Activated naive CD4-positive, alpha-beta T cell treated with anti-CD3 and anti-CD28 coated beads, Interleukin-2, amount 10 ng/mL, durations not matched to agents 7 days and 5 days (primary cell): Measurements from ENCODE around the gene PGAM2.

ENCODE experiments used
- CTCF ChIA-PET: fragments of 350-600 bp; sonication (Branson Sonifier 250); formaldehyde crosslinking; loops from one replicate; lab custom pipeline; 2021; ENCODE audit warnings: antibody characterized with exemption; lab: Charles Lee
- DNase-seq: peaks from one replicate; pipeline ENCODE4 v3.0.0-alpha.2; 2020
- H3K27ac Mint-ChIP-seq: one replicate; pipeline ENCODE4 v1.8.0; 2021; ENCODE audit warnings: mild to moderate bottlenecking, moderate library complexity, mixed read lengths
- H3K27me3 Mint-ChIP-seq: one replicate; pipeline ENCODE4 v1.8.0; 2021; ENCODE audit warnings: mild to moderate bottlenecking, mixed read lengths
- H3K36me3 Mint-ChIP-seq: one replicate; pipeline ENCODE4 v1.8.0; 2021; ENCODE audit warnings: mixed read lengths
- H3K4me1 Mint-ChIP-seq: one replicate; pipeline ENCODE4 v1.8.0; 2021; ENCODE audit warnings: mixed read lengths
- H3K4me3 Mint-ChIP-seq: one replicate; pipeline ENCODE4 v1.8.0; 2021; ENCODE audit warnings: mild to moderate bottlenecking, moderate library complexity, mixed read lengths
- H3K9me3 Mint-ChIP-seq: one replicate; pipeline ENCODE4 v1.8.0; 2021; ENCODE audit warnings: mixed read lengths

The PGAM2 gene

DNA sequence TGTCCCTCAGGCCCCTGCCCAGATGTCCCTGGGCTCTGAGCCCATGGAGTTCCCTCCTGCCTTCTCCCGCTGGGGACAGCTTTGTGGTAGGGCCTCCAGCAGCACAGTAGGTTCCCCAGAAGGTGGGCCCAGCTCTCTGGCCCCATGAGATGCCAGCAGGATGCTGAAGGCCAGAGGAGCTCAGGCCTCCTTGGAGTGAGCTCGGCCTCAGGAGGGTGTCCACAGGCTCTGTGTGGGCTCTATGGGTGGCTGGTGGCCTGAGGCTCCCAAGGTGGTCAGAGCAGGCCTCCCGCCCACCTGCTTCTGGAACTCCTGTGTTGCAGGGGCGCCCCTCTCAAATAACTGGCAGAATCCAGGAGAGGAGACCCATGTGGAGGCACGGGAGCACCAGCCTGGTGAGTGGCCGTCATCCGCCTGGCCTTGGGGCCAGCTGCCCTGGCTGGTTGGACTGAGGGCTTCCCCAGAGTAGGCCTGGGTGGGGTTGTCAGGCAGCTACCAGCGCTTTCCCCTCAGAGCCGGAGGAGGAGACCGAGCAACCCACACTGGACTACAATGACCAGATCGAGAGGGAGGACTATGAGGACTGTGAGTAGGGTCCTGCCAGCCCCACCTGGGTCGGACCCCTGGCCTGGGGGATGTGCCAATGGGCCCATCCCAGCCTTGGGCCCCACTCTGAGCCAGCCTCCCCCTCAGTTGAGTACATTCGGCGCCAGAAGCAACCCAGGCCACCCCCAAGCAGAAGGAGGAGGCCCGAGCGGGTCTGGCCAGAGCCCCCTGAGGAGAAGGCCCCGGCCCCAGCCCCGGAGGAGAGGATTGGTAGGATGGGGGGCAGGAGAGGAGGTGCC, 42.0 kb upstream of the PGAM2 start:
- CTCF ChIA-PET, result no interaction called here
- Mint-ChIP-seq H3K36me3 (no peaks in the 10 kb centered on the region), H3K27me3 (peaks cover 42% of the 10 kb centered on the region), H3K4me3 (no peak overlapping the region), H3K9me3 (no peaks in the 10 kb centered on the region), H3K4me1 (peaks cover 3% of the 10 kb centered on the region), H3K27ac (no peak overlapping the region)
- DNase-seq, result no peak

- Mint-ChIP-seq H3K27me3 (peaks cover 50% of the 10 kb centered on the region), H3K4me3 (no peak overlapping the region), H3K27ac (no peak overlapping the region), H3K9me3 (no peaks in the 10 kb centered on the region), H3K4me1 (peaks cover 3% of the 10 kb centered on the region), H3K36me3 (no peaks in the 10 kb centered on the region)
- DNase-seq, result no peak
- CTCF ChIA-PET, result interaction anchor here (1.2 kb wide), 1 partner anchor 108 kb away, joined by 3 read pairs; no protein-coding TSS in a partner anchor
Measured at GRCh38 chr7:44106311-44107065, 41.1 kb upstream of the PGAM2 start.

- Mint-ChIP-seq H3K27me3 (peaks cover 57% of the 10 kb centered on the region), H3K9me3 (no peaks in the 10 kb centered on the region), H3K36me3 (no peaks in the 10 kb centered on the region), H3K4me1 (peaks cover 3% of the 10 kb centered on the region), H3K4me3 (peak overlapping the region; percentile 12), H3K27ac (no peak overlapping the region)
- no peak for DNase-seq
- CTCF ChIA-PET, result interaction anchor here (1.2 kb wide), 1 partner anchor 109 kb away, joined by 3 read pairs; no protein-coding TSS in a partner anchor
Measured at GRCh38 chr7:44105832-44106231, 40.5 kb upstream of the PGAM2 start.

- Mint-ChIP-seq H3K27ac (no peak overlapping the region), H3K4me3 (peak overlapping the region; percentile 40), H3K9me3 (no peaks in the 10 kb centered on the region), H3K4me1 (peaks cover 3% of the 10 kb centered on the region), H3K36me3 (no peaks in the 10 kb centered on the region), H3K27me3 (peaks cover 61% of the 10 kb centered on the region)
- DNase-seq, result no peak
- CTCF ChIA-PET, result interaction anchor here (0.6 to 1.2 kb wide), 3 partner anchors 24 to 110 kb away, joined by 3 read pairs; no protein-coding TSS in a partner anchor
Measured at GRCh38 chr7:44104860-44105771, 39.7 kb upstream of the PGAM2 start.

DNA sequence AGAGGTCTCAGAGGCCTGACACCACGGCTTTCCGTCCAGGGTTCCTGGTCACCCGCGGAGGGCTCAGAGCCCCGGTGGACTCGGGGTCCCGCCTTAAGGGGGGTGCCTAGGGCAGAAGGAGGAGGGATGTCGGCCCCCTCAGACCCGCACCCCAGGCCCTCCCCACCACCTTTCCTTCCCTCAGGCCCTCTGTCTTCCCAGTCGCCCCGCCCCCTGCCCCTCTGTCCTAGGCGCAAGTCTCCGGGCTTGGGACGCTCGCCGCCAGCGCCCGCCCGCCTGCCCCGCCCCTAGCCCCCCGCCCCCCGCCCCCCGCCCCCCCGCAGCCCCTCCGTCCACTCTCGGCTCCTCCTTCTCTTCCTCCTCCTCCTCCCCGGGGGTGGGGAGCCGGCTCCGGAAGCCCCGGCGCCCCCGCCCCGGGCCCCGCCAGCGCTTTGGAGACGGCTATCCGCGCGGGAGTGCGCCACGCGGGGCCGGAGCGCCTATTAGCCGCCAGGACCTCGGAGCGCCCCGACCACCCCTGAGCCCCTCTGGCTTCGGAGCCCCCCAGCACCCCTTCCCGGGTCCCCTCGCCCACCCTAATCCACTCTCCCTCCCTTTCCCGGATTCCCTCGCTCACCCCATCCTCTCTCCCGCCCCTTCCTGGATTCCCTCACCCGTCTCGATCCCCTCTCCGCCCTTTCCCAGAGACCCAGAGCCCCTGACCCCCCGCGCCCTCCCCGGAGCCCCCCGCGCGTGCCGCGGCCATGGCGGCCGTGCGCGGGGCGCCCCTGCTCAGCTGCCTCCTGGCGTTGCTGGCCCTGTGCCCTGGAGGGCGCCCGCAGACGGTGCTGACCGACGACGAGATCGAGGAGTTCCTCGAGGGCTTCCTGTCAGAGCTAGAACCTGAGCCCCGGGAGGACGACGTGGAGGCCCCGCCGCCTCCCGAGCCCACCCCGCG, 38.8 kb upstream of the PGAM2 start, which contains the start of gene AEBP1:
Gene AEBP1 (plus strand): TSS at position 423 of the 937 bp plus-strand sequence. CDS start 321 bp downstream, at position 744.
- DNase-seq, result peak; percentile 53
- CTCF ChIA-PET, result interaction anchor here (0.6 to 0.9 kb wide), 2 partner anchors 23 to 27 kb away, joined by 3 read pairs; no protein-coding TSS in a partner anchor
- H3K27ac Mint-ChIP-seq, result no peak within 1 kb of the TSS

GRCh38 chr7:44103566-44103922, 38.2 kb upstream of the PGAM2 start:
- peaks cover 3% of the 10 kb centered on the region for H3K4me1 Mint-ChIP-seq
- peaks cover 61% of the 10 kb centered on the region for H3K27me3 Mint-ChIP-seq
- H3K36me3 Mint-ChIP-seq, result no peaks in the 10 kb centered on the region
- no peak overlapping the region for H3K27ac Mint-ChIP-seq
- DNase-seq, result no peak
- H3K9me3 Mint-ChIP-seq, result no peaks in the 10 kb centered on the region
- H3K4me3 Mint-ChIP-seq, result peak overlapping the region; percentile 47
- CTCF ChIA-PET, result no interaction called here

More for the DNA sequence above, 38.8 kb upstream of the PGAM2 start, which contains the start of gene AEBP1:
- peaks cover 61% of the 10 kb centered on the region for H3K27me3 Mint-ChIP-seq
- peak within 1 kb of the TSS; percentile 47 for H3K4me3 Mint-ChIP-seq
- no peaks in the 10 kb centered on the region for H3K9me3 Mint-ChIP-seq
- peaks cover 3% of the 10 kb centered on the region for H3K4me1 Mint-ChIP-seq
- H3K36me3 Mint-ChIP-seq, result no peaks in the 10 kb centered on the region

DNA sequence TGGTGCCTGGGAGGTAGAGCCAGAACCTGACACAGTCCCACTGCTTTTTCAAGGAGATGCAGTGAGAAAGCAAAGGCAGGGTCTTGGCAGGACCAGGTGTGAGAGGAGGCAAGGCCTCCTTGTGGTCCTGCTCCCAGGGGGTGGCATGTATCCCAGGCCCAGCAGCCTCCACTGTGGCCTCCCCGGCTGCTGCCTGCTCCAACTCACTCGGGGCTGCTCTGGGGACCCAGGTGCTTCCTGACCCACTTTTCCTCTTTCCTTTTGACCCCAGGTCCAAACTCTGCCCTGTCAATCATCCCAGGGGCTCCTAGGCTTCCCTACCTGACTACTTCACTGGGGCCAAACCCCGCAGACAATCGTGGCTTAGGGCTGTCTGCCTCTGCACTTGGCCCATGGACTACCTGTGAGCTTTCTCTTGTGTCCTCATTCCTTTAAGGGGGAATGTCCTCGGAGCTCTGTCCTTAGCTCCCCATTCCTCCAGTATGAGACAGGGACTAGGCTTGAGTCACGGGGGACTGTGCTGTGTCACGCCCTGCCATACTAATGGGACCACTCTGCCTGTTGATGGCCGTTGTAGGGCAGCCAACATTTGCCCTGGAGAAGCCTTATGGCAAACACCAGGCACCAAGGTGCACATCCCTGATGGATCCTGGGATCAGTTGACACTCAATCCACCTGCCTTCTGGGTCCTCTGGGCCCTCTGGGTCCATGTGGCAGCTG, 37.6 kb upstream of the PGAM2 start:
- peaks cover 61% of the 10 kb centered on the region for H3K27me3 Mint-ChIP-seq
- no peaks in the 10 kb centered on the region for H3K36me3 Mint-ChIP-seq
- peaks cover 3% of the 10 kb centered on the region for H3K4me1 Mint-ChIP-seq
- no peak for DNase-seq
- H3K9me3 Mint-ChIP-seq, result no peaks in the 10 kb centered on the region
- peak overlapping the region; percentile 47 for H3K4me3 Mint-ChIP-seq
- no peak overlapping the region for H3K27ac Mint-ChIP-seq
- CTCF ChIA-PET, result interaction anchor here (0.8 kb wide), 1 partner anchor 94 kb away, joined by 3 read pairs; no protein-coding TSS in a partner anchor

GRCh38 chr7:44101966-44102845, 36.8 kb upstream of the PGAM2 start:
- H3K36me3 Mint-ChIP-seq, result no peaks in the 10 kb centered on the region
- H3K4me3 Mint-ChIP-seq, result no peak overlapping the region
- peaks cover 9% of the 10 kb centered on the region for H3K4me1 Mint-ChIP-seq
- H3K27ac Mint-ChIP-seq, result no peak overlapping the region
- CTCF ChIA-PET, result interaction anchor here (0.8 kb wide), 1 partner anchor 94 kb away, joined by 3 read pairs; no protein-coding TSS in a partner anchor
- DNase-seq, result no peak
- H3K9me3 Mint-ChIP-seq, result no peaks in the 10 kb centered on the region
- peaks cover 61% of the 10 kb centered on the region for H3K27me3 Mint-ChIP-seq

DNA sequence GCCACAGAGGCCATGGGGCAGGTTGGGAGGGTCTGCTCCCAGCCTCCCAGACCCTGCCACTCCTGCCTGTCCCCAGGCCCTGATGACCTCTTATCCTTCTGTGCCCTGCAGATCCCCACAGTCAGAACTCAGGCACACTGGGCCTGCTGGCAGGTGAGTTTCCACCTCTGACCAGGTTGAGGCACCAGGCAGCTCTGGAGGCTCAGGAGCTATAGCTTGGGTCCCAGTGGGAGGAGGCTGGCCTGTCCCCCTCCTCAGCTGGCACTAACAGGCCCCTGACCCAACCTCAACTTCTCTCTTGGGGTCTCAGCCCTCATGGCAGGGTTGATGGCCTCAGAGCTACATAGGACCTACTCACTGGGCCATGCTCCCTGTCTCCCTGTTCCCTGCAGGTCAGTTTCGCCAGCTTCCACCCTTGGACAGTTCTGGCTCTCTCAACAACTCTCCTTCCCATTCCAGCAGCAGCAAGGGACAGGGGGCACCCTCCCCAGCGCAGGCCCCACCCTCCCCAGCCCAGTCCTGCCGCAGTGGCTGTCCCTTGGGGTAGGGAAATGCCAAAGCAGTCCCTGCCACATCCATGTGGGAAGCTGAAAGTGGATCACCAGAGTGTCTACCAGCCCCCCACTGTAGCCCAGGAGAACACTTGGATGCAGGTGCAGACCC, 36.1 kb upstream of the PGAM2 start:
- Mint-ChIP-seq H3K27ac (no peak overlapping the region), H3K27me3 (peaks cover 59% of the 10 kb centered on the region), H3K9me3 (no peaks in the 10 kb centered on the region), H3K4me1 (peaks cover 14% of the 10 kb centered on the region), H3K36me3 (no peaks in the 10 kb centered on the region), H3K4me3 (no peak overlapping the region)
- CTCF ChIA-PET, result no interaction called here
- no peak for DNase-seq

DNA sequence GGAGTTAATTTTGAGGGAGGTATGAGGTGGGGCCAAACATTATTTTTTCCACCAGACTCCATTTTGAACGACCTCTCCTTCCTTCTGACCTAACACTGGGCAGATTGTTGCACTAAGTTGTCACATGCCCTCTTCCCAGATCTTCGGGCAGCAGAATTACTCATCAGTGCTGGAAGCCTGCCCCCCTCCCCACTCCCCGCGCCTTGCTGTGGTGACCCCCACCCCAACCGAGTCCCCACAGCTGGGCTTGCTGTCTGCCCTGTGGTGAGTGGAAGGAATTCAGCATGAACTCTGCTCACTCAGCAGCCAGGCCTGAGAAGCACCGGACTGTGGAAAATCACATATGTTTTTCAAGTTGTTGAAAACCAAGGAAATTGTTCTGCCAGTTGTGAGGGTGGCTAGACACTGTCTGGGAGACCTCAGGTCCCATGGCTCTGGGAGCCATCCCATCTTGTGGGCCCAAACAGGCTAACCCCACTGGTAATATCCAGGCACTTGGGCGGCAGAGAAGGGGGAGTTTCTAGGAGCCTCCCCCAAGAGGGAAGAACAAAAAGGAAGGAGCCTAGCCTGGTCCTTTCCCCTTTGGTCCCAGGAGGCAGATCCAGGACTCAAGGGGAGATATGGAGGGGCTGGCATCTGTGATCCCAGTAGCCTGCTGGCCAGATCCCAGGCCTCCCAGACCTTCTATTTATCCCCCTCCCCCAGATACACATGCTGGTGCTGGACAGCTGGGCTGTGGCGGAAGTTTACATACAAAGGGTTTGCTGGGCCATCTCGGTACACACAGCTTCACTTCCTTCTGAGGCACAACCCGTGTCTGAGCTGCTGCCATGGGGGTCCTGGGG, 35.3 kb upstream of the PGAM2 start:
- Mint-ChIP-seq H3K36me3 (no peaks in the 10 kb centered on the region), H3K4me3 (no peak overlapping the region), H3K27me3 (peaks cover 58% of the 10 kb centered on the region), H3K4me1 (peaks cover 14% of the 10 kb centered on the region), H3K9me3 (no peaks in the 10 kb centered on the region), H3K27ac (no peak overlapping the region)
- CTCF ChIA-PET, result no interaction called here
- no peak for DNase-seq
